Ramos (cell line): ENCODE data around the gene SYT8.
"Not testable (repeated sequence)": the region's sequence is repeated elsewhere in the genome, so short reads cannot be mapped to it uniquely, and the experiment has no call there.

Experiments used
- in situ Hi-C: fragments of 300-500 bp; cut with MboI; formaldehyde crosslinking; loops from one replicate; pipeline ENCODE4 v1.14.3; 2022; ENCODE audit warnings: low sequenced_read_pairs; ENCODE audit not compliant: unreplicated experiment

Gene SYT8

GRCh38 chr11:1868636-1869291, 34.0 kb downstream of the SYT8 start:
- in situ Hi-C loops: no loop called here

- in situ Hi-C loops: no loop called here
Observed at GRCh38 chr11:1869427-1870325, 34.9 kb downstream of the SYT8 start.

GRCh38 chr11:1870326-1870696, 35.5 kb downstream of the SYT8 start:
- in situ Hi-C loops: no loop called here

GRCh38 chr11:1870721-1871466, 36.1 kb downstream of the SYT8 start:
- in situ Hi-C loops: no loop called here

- in situ Hi-C loops: no loop called here
Observed at GRCh38 chr11:1871531-1871930, 36.7 kb downstream of the SYT8 start.

- in situ Hi-C loops: no loop called here
Observed at GRCh38 chr11:1872267-1872985, 37.6 kb downstream of the SYT8 start.

- in situ Hi-C loops: no loop called here
Observed at GRCh38 chr11:1873048-1873812, 38.4 kb downstream of the SYT8 start.

GRCh38 chr11:1873813-1874150, 39.0 kb downstream of the SYT8 start:
- in situ Hi-C loops: not testable (repeated sequence)

GRCh38 chr11:1874441-1875092, 39.8 kb downstream of the SYT8 start:
- in situ Hi-C loops: not testable (repeated sequence)

GRCh38 chr11:1875093-1875850, 40.5 kb downstream of the SYT8 start:
- in situ Hi-C loops: no loop called here

GRCh38 chr11:1875851-1876301, 41.1 kb downstream of the SYT8 start:
- in situ Hi-C loops: not testable (repeated sequence)

- in situ Hi-C loops: no loop called here
Observed at GRCh38 chr11:1876361-1877063, 41.7 kb downstream of the SYT8 start.

GRCh38 chr11:1877211-1878136, 42.7 kb downstream of the SYT8 start:
- in situ Hi-C loops: no loop called here

- in situ Hi-C loops: no loop called here
Observed at GRCh38 chr11:1878137-1879031, 43.6 kb downstream of the SYT8 start.

GRCh38 chr11:1879342-1879940, 44.7 kb downstream of the SYT8 start:
- in situ Hi-C loops: no loop called here
